HG03342 (cell line): ENCODE data around the gene HIVEP3.

Experiments
- ATAC-seq: cut with Tn5 transposase; IDR thresholded peaks from one replicate; pipeline ENCODE4 v1.9.1; 2021; ENCODE audit warnings: mild to moderate bottlenecking, moderate library complexity; ENCODE audit not compliant: unreplicated experiment

The HIVEP3 gene

DNA sequence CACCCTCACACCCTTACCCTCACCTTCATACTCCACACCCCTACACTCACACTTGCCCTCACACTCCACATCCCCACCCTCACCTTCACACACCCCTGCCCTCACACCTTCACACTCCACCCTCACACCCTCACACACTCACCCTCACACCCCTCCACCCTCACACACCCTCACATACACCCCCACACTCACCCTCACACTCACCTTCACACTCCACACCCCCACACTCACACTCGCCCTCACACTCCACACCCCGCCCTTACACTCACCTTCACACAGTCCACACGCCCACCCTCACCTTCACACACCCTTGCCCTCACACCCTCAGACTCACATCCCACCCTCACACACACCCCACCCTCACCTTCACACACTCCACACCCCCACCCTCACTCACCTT, 390.6 kb downstream of the HIVEP3 start:
- no peak for ATAC-seq

GRCh38 chr1:41526956-41527561, 391.7 kb downstream of the HIVEP3 start:
- no peak for ATAC-seq

- no peak for ATAC-seq
Observed at GRCh38 chr1:41525891-41526587, 392.7 kb downstream of the HIVEP3 start.

GRCh38 chr1:41524676-41525675, 393.7 kb downstream of the HIVEP3 start:
- ATAC-seq = no peak

GRCh38 chr1:41523949-41524675, 394.6 kb downstream of the HIVEP3 start:
- ATAC-seq = no peak

DNA sequence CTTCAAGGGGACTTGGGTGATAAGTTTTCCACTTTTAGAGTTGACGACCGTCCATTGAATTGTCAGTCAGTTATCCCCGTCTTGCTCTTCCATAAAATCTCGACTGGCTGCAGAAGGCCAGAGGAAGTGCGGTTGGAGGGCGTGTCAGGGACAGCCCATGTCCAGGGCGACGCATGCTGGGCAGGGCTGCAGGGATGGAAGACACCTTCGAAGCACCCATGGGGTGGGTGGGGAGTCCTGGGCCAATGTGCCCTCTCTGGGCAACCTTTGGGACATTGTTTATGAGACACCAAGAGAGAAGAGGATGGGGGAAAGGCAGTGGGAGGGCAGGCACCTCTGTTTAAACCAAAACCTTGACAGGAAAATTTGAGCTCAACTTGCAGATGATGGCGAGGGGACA, 395.7 kb downstream of the HIVEP3 start:
- no peak for ATAC-seq

- ATAC-seq = no peak
Observed at GRCh38 chr1:41521766-41522165, 397.0 kb downstream of the HIVEP3 start.

DNA sequence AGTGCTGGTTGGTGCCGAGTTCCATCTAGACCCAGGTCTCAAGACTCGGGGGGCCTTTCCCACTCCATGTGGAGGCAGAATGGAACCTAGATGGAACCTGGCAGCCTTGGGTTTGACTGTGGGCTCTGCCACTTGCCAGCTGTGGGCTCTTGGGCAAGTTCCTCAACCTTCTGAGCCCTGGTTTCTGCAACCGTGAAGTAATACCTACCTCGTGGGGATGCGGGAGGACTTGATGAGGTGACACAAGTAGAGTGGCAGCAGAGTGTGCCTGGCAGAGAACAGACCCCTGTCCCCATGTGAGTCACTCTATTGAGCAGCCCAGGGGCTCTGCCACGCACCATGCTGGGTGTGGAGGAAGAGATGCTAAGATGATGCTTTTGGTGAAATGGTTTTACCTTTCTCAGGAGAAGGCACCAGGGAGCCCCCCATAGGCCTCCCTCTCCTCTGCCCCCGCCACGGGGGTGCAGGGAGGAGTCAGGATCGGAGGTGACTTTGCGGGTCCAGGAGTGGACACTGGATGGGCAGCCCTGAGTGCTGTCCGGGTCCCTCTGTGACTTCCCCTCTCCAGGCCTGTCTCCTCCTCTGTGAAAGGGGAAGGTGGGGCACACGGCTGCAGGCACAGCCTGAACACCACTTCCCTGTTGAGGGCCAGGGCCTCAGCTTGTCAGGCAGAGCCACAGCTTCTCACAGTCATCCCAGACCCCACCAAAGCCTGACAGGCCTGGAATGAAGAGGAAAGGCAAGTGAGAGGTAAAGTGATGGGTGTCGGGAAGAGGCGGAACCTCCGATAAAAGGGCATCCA, 397.6 kb downstream of the HIVEP3 start:
- no peak for ATAC-seq

DNA sequence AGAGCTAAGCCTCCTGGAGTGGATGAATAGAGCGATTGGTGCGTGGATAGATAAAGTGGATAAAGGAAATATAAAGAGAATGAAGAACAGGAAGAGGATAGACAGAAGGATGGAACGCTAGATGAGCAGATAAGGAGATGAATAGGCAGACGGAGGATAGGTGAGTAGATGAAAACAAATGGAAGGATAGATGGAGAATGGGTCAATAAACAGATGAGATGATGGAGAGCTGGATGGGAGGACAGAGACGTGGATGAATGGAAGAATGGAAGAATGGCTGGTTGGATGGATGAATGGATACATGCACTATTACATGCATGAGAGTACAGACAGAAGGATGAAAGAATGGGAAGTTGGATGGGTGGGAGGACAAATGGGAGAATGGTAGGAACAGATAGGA, 399.1 kb downstream of the HIVEP3 start:
- ATAC-seq = no peak

GRCh38 chr1:41518471-41518870, 400.3 kb downstream of the HIVEP3 start:
- ATAC-seq = no peak

GRCh38 chr1:41517062-41517438, 401.7 kb downstream of the HIVEP3 start:
- ATAC-seq = no peak

DNA sequence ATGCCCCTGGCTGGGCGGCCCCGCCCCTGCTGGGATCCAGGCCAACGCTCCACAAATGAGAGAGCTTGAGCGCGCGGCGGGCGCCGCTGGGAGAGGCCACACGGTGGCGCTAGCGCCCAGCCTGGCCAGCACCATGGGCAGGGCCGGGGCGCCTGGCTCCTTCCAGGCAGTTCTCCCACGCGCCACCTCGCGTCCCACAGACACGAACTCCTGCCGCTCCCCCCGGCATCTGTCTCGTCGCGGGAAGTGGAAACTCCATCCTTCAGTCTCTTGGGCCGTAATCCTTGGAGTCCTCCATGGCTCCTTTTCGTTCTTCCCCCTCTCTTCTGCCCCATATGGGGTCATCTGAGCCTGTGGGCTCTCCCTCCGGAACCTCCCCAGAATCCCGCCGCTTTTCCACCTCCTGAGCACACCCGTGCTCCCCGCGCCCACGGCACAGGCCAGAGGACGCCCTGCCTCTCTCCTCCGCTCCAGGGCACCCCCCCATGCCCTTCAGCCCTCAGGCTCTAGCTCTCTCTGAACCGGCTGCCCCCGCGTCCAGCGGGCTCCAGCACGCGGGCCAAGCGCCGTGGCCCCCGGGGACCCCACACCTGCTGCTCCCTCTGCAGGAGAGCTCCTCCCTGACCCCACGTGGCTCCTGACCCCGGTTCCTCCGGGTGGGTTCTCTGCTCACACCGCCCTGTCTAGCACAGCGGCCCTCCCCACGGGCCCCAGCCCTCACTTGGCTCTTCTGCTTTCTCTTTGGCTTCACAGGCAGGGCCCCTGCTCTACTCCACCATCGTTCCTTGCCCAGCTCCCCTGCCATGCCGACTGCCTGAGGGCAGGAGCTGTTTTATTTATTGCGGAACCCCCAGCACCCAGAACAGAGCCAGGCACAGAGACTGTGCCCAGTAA, 402.3 kb downstream of the HIVEP3 start:
- ATAC-seq = peak; percentile 80

DNA sequence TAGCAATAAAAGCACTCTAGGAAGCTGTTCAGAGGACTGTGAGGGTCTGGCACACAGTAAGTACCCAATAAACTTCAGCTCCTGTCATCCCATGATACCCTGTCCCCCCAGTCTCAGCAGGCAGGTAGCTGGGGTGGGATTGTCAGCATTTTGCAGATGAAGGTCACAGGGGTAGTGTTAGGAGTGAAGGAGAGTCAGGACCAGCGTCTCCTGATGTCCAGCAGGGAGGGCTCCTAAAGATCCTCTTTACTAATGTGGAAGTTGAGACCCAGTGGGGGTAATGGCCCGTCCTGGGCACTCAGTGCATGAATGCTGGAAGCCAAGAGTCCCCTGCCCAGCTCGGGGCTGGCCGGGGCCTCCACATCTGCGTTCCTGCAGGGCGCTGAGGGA, 402.9 kb downstream of the HIVEP3 start:
- no peak for ATAC-seq

DNA sequence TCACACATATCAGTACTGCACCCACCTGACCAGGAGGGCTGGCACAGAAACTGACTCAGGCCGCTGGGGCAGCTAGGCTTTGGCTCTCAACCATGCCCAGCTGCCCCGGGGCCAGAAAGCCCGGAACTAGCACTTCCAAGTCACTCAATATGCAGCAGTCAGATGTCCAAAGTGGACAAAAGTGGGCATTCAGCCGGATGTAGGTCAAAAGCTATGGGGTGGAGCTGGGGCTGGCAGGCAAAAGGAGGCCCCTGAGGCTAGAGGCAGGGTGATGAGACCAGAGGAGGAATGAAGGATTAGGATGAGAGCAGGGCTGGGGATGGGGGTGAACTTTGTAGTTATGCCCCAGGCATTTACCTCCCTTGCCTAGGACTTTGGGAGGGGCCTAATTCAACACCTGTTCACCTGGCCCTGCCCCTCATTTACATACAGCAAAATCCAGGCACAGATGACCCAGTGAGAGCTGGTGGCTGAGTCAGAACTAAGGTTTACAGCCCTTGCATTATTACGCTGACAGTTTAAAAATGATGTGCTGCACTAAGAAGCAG, 403.5 kb downstream of the HIVEP3 start:
- no peak for ATAC-seq

GRCh38 chr1:41514381-41514780, 404.3 kb downstream of the HIVEP3 start:
- ATAC-seq = no peak

GRCh38 chr1:41513383-41513735, 405.4 kb downstream of the HIVEP3 start:
- ATAC-seq = no peak

- ATAC-seq = no peak
Observed at GRCh38 chr1:41512701-41513382, 405.9 kb downstream of the HIVEP3 start.

- ATAC-seq = no peak
Observed at GRCh38 chr1:41511239-41511540, 407.5 kb downstream of the HIVEP3 start.
